ENCODE results near the gene NDC80.

NDC80 gene

DNA sequence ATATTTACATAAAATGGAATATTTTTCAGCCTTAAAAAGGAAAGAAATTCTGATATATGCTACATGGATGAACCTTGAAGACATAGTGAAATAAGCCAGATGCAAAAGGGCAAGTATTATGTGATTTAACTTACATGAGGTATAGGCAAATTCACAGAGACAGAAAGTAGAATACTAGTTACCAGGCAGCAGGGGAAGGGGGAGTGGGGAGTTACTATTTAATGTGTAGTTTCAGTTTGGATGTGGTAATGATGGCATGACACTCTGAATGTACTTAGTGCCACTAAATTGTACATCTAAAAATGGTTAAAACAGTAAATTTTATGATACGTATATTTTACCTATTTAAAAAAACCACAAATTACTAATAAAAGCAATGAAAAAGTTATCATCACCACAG is 12.1 kb upstream of the NDC80 start:
- DNase-seq = no peak

DNA sequence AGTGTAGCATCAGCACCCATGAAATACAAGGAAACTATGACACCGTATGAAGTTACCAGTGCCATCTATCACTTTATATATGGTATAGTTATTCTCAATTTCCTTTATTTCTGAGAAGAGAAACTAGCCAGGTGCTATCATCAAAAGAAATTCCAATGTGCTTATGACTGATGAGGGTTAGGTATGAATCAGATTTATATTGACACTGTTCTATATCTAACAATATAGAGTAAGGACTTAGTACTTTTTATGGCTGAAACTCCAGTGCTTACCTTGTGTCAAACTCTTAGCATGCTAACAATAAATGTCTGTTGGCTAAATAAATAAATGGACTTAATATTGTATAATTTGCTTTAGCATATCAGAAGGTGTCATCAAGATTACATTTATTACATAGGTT is 7.0 kb upstream of the NDC80 start:
- DNase-seq = no peak

DNA sequence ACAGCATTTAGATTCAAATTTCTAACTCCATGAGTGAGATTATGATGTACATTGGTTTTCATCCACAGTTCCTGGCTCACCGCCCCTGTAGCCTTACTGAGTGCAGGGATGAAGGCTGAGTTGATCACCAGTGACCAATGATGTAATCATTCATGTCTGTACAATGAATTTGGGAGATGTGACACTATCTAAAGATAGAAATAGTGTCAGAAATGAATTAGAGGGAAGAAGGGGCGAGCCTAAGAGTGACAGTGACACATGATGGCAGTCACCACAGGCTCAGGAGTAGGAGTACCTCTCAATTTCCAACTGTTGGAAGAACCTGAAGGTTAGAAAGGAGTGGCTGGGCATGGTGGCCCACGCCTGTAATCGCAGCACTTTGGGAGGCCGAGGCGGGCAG is 3.2 kb upstream of the NDC80 start:
- DNase-seq = no peak

DNA sequence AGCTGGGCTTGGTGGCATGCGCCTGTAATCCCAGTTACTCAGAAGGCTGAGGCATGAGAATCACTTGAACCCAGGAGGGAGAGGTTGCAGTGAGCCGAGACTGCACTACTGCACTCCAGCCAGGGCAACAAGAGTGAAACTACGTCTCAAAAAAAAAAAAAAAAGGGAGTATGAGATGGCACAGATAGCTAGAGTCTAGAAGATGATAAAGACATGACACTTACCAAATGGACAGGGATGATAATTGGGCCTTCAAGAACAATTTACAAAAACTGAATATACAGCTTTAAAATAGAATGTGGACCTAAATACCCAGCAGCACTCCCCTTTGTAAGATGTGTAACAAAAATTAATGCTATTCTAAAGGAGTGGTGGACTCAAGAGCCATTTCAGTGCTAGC is 2.8 kb upstream of the NDC80 start:
- DNase-seq = no peak

DNA sequence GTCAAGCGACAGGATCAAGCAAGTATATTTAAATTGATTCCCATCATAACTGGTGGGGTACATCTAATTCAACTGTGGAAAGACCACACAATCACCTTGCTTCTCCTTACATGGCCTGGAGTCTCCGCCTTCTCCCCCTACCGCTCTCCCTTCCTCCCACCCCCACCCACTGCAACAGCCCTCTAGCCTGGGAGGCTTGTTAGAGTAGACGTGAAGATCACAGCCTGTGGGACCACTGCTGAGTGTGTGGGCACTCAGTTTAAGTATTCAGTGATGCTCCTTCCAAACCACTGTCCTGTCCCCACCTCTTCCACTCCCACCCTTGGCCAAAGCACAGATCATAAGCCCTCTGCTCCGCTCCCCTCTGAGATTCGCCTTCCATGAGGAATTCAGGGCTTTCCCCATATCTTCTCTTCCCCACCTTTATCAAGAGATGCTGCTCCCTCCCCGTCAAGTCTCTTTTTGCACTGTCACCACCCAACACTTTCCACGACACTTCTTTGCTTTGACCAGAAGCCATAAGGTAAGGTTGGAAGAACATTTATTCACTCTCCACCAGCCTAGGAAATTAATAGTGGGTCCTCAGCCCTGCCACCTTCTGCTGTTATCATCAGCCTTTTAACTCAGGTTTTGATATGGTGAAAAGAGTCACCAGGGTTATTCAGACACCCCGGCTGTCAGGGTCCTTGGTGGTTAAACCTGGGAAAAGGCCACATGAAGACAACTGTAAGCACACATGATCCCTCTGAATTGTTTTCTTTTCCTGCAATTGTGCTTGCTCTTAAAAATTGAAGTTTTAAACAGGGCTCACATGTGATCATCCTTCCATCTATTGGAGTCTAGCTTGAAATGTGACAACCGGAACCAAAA is 1.8 kb upstream of the NDC80 start:
- DNase-seq = no peak

DNA sequence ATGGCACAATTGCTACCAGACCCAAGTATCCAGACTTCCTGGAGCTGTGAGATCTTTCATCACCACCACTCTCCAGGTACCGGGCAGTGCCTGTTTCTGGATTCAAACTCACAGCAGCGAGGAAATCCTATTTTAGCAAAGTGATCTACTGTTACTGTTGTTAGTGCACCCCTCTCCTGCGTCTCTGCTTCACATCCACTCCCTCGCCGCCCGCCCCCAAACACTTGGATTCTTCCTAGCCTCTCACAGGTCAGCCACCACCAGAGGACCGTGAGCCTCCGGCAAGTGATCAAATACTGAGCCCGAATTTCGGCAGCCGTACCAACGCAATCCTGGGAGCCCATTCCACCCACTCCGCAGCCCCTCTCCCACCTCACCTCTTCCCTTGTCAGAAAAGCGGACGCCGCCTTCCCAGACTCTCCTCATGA is 571 bp upstream of the NDC80 start:
- no peak for DNase-seq

DNA sequence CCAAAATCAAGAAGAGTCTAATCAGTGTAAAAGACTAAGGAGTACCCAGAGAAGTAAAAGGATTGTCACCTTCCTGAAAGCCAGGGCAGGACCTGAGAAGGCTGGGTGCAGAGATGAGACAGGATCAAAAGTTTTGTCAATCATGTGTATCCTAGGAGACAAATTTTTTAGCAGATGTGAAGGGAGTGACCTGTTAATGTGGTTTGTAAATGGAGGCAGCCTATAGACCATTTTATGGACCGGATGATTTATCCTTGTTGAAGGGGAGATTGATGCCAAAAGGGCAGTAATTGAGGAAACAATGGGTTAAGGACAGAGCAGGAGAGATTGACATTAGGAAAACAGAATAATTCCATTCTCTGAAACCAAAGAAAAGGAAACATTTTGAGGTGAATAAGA is 813 bp downstream of the NDC80 start:
- DNase-seq = no peak

DNA sequence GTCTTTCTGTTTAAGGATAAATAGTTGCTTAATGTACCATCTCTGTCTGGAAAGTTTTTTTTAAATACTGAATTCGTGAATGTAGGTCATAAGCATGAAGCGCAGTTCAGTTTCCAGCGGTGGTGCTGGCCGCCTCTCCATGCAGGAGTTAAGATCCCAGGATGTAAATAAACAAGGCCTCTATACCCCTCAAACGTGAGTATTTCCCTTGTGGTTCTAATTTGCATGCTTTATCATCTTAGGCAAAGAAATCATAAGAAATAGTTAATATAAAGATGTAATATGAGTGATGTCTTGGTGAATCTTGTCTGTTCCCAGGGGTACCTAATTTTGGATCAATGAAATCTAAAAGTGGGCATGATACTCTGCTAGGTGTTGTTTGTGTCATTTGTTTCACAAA is 1.5 kb downstream of the NDC80 start:
- DNase-seq = no peak

DNA sequence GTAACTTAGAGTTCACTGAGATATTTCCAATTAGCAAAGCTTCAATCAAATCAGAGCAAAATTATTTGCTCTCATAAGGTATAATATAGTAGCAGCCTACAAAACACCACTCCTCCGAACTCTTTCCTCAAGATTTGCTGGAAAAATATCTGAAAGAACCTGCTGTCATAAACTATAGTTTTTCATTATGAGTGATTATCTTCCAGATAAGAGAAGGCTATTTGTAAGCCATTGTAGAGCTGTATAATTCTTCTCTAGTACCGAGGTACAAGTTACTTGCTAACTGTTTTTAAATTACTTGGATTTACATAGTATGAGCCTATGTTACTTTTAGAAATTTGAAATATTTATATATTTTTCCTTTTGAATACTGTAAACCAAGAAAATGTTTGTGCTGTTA is 2.1 kb downstream of the NDC80 start:
- no peak for DNase-seq

DNA sequence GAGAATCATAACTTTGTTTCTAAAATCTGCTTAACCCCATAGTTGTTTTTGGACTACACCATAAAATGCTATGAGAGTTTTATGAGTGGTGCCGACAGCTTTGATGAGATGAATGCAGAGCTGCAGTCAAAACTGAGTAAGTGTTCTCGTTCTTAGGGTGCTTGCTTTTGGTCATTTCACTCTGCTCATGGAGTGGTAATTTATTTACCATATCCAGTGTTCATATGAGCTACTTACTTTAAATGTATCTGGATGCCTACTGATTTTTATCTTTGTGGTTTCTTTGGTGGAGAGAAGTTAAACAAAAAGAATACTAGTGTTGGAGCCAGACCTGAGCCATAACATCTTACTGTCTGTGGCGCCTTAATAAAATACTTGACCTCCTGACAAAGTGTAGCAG is 16.4 kb downstream of the NDC80 start:
- no peak for DNase-seq

DNA sequence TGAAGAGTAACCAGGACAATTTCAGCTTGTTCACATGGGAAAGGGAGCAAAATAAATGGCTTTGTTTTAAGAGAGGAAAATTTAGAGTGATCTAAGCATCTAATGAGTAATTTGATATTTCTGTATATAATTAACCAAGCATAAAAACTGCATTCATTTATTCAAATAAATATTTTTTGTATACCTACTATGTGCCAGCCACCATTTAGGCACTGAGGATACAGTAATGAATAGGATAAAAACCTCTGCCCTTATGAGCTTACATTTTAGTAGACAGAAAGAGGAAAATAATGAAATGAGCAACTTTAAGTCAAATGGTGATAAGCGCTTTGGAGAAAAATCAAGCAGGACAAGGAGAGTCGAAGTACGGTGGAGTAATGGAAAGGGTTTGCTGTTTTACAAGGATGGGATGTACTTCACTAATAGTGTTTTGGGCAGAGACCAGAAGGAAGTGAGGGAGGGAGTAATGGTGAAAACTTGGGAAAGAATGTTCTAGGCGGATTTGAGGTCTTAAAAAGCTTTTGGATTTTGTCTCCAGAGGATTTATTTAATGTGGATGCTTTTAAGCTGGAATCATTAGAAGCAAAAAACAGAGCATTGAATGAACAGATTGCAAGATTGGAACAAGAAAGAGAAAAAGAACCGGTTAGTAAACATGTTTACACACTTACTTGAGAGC is 17.4 kb downstream of the NDC80 start:
- no peak for DNase-seq

DNA sequence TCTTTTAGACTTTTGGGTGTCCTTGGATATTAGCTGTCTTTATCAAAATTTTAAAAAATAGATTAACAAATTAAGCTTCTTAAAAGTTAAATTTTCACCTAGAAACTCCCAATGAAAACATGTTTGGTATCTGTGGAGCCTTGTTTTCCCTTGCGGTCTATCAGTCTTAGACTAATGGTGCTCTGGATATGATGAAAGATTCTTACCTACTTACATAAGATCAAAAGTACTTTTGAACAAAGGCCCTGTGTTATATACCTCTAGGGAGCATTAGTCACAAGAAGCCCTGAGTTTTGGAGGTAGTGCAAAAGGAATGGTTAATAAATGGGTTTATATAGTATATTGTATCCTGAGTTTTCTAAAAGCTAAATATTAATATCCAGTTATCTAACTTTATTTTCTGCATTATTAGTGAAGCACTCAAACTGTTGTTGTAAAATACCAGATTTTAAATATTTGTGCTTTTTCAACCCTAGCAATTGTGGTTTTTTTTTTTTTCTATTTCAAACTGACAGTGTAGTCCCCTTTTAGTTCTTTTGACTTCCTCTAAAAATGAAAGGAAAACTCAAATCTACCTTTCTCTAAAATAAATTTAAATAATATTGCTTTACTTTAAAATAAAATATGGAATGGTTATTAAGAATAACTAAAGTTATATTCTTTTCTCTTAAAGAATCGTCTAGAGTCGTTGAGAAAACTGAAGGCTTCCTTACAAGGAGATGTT is 18.1 kb downstream of the NDC80 start:
- DNase-seq = no peak

DNA sequence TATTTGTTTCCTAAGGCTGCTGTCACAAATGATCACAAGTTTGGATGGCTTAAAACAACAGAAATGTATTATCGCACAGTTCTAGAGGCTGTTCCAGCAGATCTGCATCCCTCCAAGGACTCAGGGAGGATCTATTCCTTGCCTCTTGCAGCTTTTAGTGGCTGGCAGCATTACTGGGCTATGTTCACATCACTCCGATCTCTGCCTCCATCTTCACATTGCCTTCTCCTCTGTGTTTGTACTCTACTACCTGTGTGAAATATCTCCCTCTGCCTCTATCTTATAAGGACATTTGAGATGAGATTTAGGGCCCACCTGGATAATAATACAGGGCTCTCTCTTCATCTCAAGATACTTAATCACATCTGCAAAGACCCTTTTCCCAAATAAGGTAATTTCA is 18.9 kb downstream of the NDC80 start:
- DNase-seq = no peak

DNA sequence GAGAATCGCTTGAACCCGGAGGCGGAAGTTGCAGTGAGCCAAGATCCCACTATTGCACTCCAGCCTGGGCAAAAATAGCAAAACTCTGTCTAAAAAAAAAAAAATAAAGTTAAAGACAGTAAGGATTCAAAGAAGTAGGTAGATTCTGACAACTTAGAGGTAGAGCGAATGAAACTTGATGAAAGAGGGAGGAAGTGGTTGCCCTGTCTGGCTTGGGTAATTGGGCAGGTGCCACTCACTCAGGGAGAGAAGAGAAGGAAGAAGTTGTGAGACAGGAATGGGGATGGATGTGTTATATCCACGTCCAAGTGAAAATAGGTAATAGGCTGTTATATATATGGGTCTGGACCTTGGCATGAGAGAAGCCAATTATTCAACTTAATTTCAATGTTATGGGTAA is 26.3 kb downstream of the NDC80 start:
- DNase-seq = no peak

DNA sequence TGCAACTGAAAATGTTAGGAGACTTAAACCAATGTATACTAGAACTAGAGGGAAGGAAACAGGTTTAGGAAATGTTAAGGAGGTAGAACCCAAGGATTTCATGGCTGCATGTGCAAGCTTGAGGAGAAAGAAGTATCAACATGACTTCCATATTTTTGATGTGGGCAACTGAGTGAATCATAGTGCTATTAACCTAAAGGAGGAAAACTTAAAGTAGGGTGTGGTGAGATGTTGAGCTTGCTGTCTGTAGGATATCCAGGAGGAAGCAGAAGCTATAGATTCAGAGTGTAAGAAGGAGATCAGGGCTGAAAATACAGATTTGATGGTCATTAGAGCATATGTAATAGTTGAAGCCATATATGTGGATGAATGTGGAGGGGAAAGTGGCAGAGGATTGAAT is 31.5 kb downstream of the NDC80 start:
- no peak for DNase-seq

DNA sequence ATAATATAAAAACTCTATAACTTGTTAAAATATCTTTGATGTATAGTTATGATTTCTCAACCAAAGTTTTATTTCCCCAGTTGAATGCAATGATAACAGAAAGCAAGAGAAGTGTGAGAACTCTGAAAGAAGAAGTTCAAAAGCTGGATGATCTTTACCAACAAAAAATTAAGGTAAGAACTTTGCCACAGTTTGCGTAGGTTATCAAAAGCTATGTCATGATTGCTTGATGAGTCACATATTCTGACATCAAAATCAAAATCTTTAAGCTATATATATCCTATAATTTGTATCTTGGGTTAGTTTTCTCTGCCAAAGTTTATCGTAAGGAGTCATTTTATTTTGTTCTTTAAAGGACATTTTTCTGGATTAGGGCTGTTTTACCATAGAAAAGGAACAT is 35.0 kb downstream of the NDC80 start:
- no peak for DNase-seq

DNA sequence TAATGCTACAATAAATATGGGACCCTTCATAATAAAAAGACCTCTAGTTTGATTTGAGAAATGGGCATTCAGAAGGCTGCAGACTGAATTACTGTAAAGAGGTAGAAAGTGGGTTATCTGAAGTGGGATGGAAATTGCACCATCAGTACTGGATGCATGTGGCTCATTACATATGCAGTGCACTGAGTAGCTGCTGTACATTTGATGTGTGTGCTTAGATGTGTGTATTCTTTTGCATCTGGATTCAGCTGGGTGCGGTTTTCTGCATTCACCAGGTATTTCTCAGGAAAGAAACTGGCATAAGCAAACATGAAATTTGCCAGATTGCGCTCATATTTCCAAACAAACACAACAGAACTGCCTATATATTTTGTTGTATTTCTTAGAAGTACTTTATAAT is 38.2 kb downstream of the NDC80 start:
- no peak for DNase-seq

DNA sequence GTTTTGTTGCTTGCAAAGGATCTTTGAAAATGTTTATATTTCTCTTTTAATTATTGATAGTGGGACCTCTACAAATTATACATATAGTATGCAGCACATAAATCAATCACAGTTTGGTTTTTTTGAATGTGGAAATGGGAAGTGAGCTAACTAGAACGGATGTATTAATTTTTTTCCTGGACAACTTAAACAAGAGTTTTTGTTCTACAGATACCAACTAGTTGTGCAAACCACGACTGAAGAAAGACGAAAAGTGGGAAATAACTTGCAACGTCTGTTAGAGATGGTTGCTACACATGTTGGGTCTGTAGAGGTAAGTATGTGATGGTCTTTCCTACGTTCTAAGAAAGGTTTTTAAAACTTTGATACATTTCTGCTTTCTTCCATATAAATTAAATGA is 39.2 kb downstream of the NDC80 start:
- no peak for DNase-seq

DNA sequence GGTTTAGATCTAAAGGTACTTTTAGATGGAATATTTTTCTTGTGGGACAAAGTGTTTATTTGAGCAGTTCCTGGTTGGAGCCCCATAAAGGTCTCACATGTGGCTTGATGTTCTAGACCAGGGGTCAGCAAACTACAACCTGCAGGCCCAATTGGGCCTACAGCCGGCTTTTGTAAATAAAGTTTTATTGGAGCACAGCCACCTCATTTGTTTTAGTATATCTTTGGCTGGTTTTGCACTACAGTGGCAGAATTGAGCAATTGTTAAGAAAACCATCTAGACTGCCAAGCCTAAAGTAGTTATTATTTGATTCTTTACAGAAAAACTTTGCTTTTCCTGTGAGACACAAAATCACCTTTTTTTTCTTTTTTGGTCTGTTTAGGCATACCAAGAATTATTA is 41.6 kb downstream of the NDC80 start:
- DNase-seq = no peak

DNA sequence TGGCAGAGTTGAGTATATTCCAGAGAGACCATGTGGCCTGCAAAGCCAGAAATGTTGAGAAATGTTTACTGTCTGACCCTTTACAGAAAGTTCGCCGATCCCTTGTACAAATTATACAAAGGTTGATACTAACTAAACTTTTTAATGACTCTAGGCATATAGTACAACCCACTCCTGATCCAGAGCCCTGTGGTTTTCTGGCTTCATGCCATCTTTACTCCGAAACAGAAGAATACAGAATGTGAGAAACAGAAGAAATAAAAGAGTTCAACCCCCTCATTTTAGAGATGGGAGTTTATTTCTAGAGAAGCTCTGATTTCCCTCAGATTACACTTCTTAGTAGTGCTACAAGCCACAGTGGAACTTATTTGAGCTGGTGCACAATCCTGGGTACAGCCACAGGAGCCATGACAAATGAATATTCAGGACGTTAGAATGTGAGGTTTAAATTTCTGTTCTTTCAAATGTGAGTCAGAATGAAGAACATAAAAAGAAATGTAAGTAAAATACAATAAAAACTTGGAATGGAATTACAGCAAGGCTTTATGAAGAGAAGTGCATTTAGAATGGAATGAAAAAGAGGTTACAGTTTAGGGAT is 46.1 kb downstream of the NDC80 start:
- DNase-seq = no peak

DNA sequence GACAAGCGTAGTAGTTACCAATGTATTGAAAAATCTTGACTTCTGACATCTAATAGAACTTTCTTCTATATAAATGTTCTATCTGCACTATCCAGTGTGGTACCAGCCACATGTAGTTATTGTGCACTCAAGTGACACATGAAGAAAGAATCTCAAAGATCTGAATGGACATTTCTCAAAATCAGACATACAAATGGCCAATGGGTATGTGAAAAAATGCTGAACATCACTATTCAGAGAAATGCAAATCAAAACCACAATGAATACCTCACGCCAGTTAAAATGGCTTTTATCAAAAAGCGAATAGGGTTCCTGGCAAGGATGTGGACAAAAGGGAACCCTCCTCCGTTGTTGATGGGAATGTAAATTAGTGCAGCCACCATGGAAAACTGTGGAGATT is 46.7 kb downstream of the NDC80 start:
- no peak for DNase-seq

DNA sequence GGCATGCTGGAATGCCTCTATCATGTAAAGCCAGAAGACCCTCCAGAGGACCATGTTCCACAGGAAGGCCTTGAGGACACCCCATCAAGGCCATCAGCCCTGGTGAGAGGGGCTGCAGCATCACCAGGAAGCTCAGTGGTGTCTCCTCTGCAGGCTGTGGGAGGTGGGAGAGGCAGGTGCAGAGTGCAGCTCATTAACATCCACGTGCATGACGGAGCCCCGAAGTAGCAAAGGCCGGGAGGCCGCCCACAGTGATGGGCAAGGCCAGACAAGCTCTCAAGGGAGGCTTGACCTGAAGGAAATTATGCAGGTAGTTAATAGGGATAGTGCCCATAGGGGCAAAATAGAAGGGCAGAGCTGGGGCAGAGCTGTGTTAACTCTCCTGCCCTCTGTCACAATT is 53.9 kb downstream of the NDC80 start:
- DNase-seq = no peak

DNA sequence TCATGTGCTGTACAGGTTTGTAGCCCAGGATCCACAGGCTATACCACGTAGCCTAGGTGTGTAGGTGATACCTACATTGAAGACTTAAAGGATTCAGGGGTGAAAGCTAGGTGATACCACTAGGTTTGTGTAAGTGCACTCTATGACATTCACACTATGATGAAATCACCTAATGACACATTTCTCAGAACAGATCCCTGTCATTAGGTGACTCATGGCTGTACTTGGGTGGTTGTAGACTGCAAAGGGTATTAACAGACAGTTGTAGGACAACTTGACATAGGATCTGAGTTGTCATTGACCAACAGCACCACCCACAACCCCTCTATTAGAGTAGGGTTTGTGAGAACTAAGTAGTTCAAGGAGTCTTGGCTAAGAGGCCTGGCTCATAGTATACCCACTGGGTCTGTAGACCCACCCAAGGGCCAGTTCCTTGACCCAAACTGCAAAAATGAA is 56.5 kb downstream of the NDC80 start:
- DNase-seq = no peak

DNA sequence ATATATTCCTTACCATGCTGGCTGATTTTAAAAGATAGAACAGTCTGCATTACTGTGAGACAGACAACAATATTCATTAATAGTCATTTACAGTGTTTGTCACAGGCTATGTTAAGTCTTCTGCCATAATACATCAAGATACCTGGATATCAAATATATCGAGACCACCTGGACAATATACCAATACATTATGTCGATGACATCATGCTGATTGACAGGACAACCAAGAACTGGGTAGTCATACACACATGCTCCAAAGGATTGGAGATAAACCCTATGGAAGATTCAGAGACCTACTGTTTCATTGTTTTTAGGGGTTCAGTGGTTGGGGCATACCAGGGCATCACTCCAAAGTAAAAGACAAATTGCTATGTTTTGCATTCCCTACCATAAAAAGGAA is 57.6 kb downstream of the NDC80 start:
- DNase-seq = no peak
